HEK293 (cell line): Measurements from ENCODE around the gene HADHA.

Experiments
- CTCF ChIA-PET: fragments of 350-600 bp; formaldehyde crosslinking; extraction: SDS; loops from one replicate; lab custom pipeline; 2021; ENCODE audit warnings: antibody characterized with exemption; lab: Yijun Ruan, JAX
- POLR2A ChIA-PET: fragments of 300-600 bp; formaldehyde crosslinking; extraction: SDS; loops from one replicate; lab custom pipeline; 2020; ENCODE audit warnings: antibody characterized with exemption, inconsistent platforms; lab: Yijun Ruan, JAX
- H3K27ac ChIP-seq: fragments of 200-500 bp; sonication (Bioruptor generic); 2 replicates; pipeline ENCODE4 v1.5.1; 2014; ENCODE audit warnings: low read depth, low read length, control low read depth, inconsistent platforms; ENCODE audit errors: extremely low read depth
- H3K36me3 ChIP-seq, 2 experiments: fragments of 200-500 bp in 1 of 2; sonication (Bioruptor generic) in 1 of 2; 1 replicate in 1 of 2; 2 replicates in 1 of 2; pipeline ENCODE4 v1.5.1; 2014 to 2017; ENCODE audit warnings: inconsistent platforms in 2 of 2, low read length in 2 of 2; ENCODE audit not compliant: control insufficient read depth in 2 of 2, insufficient read depth in 1 of 2
- H3K4me1 ChIP-seq: fragments of 200-500 bp; sonication (Bioruptor generic); 2 replicates; pipeline ENCODE4 v1.5.1; 2014; ENCODE audit warnings: mild to moderate bottlenecking, low read length, inconsistent platforms; ENCODE audit not compliant: control insufficient read depth, insufficient read depth
- H3K4me3 ChIP-seq: 2 replicates; pipeline ENCODE4 v1.5.1; 2011; ENCODE audit warnings: low read depth, mild to moderate bottlenecking, control low read depth, low read length, moderate library complexity
- H3K9me3 ChIP-seq: fragments of 200-500 bp; sonication (Bioruptor generic); 2 replicates; pipeline ENCODE4 v1.5.1; 2014; ENCODE audit warnings: low read depth, low read length, inconsistent platforms; ENCODE audit not compliant: control insufficient read depth, insufficient read depth
- EGR2 ChIP-seq: fragments of 450-650 bp; formaldehyde crosslinking; IDR thresholded peaks from 2 replicates; pipeline ENCODE4 v1.5.1; 2016; ENCODE audit warnings: low read depth, missing biosample characterization, missing genetic modification characterization
- GLIS2 ChIP-seq: fragments of 450-650 bp; formaldehyde crosslinking; IDR thresholded peaks from 2 replicates; pipeline ENCODE4 v1.5.1; 2016; ENCODE audit warnings: missing biosample characterization, missing genetic modification characterization
- KLF8 ChIP-seq: fragments of 450-650 bp; formaldehyde crosslinking; IDR thresholded peaks from 2 replicates; pipeline ENCODE4 v1.5.1; 2016; ENCODE audit warnings: missing biosample characterization, missing genetic modification characterization
- KLF9 ChIP-seq: fragments of 450-650 bp; formaldehyde crosslinking; IDR thresholded peaks from 2 replicates; pipeline ENCODE4 v1.5.1; 2016; ENCODE audit warnings: missing biosample characterization, missing genetic modification characterization, low read depth
- MEIS1 ChIP-seq: sonication (generic); formaldehyde crosslinking; IDR thresholded peaks from 2 replicates; pipeline ENCODE4 v1.8.1; 2022; ENCODE audit warnings: missing genetic modification reagents, mild to moderate bottlenecking, borderline replicate concordance
- OVOL3 ChIP-seq: fragments of 450-650 bp; formaldehyde crosslinking; IDR thresholded peaks from 2 replicates; pipeline ENCODE4 v1.5.1; 2016; ENCODE audit warnings: missing biosample characterization, missing genetic modification characterization
- PRDM10 ChIP-seq: fragments of 450-650 bp; formaldehyde crosslinking; IDR thresholded peaks from 2 replicates; pipeline ENCODE4 v1.5.1; 2016; ENCODE audit warnings: missing biosample characterization, missing genetic modification characterization
- ZBTB11 ChIP-seq: fragments of 450-650 bp; formaldehyde crosslinking; conservative IDR thresholded peaks from 2 replicates; pipeline ENCODE4 v1.5.1; 2016; ENCODE audit warnings: low read depth, missing biosample characterization, missing genetic modification characterization
- ZBTB26 ChIP-seq: fragments of 450-650 bp; formaldehyde crosslinking; optimal IDR thresholded peaks from 2 replicates; pipeline ENCODE3; 2016; ENCODE audit warnings: missing biosample characterization, mild to moderate bottlenecking, missing genetic modification characterization
- ZBTB44 ChIP-seq: fragments of 450-650 bp; IDR thresholded peaks from 2 replicates; pipeline ENCODE4 v1.5.1; 2018; ENCODE audit warnings: missing biosample characterization, mild to moderate bottlenecking, missing genetic modification characterization
- ZBTB48 ChIP-seq: fragments of 450-650 bp; formaldehyde crosslinking; IDR thresholded peaks from 2 replicates; pipeline ENCODE4 v1.5.1; 2016; ENCODE audit warnings: missing biosample characterization, missing genetic modification characterization
- ZNF169 ChIP-seq: fragments of 450-650 bp; formaldehyde crosslinking; IDR thresholded peaks from 2 replicates; pipeline ENCODE4 v1.5.1; 2016; ENCODE audit warnings: missing biosample characterization, missing genetic modification characterization
- ZNF24 ChIP-seq: fragments of 450-650 bp; formaldehyde crosslinking; IDR thresholded peaks from 2 replicates; pipeline ENCODE4 v1.5.1; 2016; ENCODE audit warnings: missing biosample characterization, missing genetic modification characterization
- ZNF274 ChIP-seq, 2 experiments: fragments of 200-500 bp in 1 of 2; fragments of 450-650 bp in 1 of 2; sonication (Bioruptor generic) in 1 of 2; formaldehyde crosslinking in 1 of 2; IDR thresholded peaks; 2 replicates each; pipeline versions ENCODE4 v1.5.1 to v1.6.1; 2014 to 2016; ENCODE audit warnings: borderline replicate concordance in 1 of 2, inconsistent platforms in 1 of 2, low read length in 1 of 2, missing biosample characterization in 1 of 2, missing genetic modification characterization in 1 of 2
- ZNF391 ChIP-seq: fragments of 450-650 bp; formaldehyde crosslinking; IDR thresholded peaks from 2 replicates; pipeline ENCODE4 v1.5.1; 2016; ENCODE audit warnings: low read depth, missing biosample characterization, missing genetic modification characterization, borderline replicate concordance
- ZNF416 ChIP-seq: fragments of 450-650 bp; formaldehyde crosslinking; IDR thresholded peaks from 2 replicates; pipeline ENCODE4 v1.5.1; 2016; ENCODE audit warnings: missing biosample characterization, missing genetic modification characterization
- ZNF488 ChIP-seq: fragments of 450-650 bp; formaldehyde crosslinking; IDR thresholded peaks from 2 replicates; pipeline ENCODE4 v1.5.1; 2016; ENCODE audit warnings: missing biosample characterization, missing genetic modification characterization
- ZNF707 ChIP-seq: fragments of 450-650 bp; formaldehyde crosslinking; IDR thresholded peaks from 2 replicates; pipeline ENCODE4 v1.5.1; 2016; ENCODE audit warnings: missing biosample characterization, missing genetic modification characterization
- ZNF776 ChIP-seq: fragments of 450-650 bp; formaldehyde crosslinking; IDR thresholded peaks from 2 replicates; pipeline ENCODE4 v1.5.0; 2017; ENCODE audit warnings: missing biosample characterization, missing genetic modification characterization, borderline replicate concordance

HADHA gene

GRCh38 chr2:26245810-26246209 lies 1.4 kb upstream of the HADHA start:
- no peaks in the 10 kb centered on the region for H3K36me3 ChIP-seq
- no peaks in the 10 kb centered on the region; the same call in 1 of the 2 replicates for H3K4me1 ChIP-seq
- peak overlapping the region; percentile 91 for H3K4me3 ChIP-seq
- POLR2A ChIA-PET: interaction anchor here (0.5 to 3.6 kb wide), 3 partner anchors 11 to 99 kb away, joined by 3 to 20 read pairs (median 5); partner anchors contain the start of gene SELENOI
- H3K9me3 ChIP-seq: no peaks in the 10 kb centered on the region
- H3K27ac ChIP-seq: no peak overlapping the region; the same call in 1 of the 2 replicates
- TF ChIP-seq ZBTB11 (tag by site-specific recombination) (no peak), ZNF776 (tag by site-specific recombination) (no peak), ZNF169 (tag by site-specific recombination) (no peak), ZNF391 (tag by site-specific recombination) (no peak), ZBTB44 (tag by site-specific recombination) (no peak), OVOL3 (tag by site-specific recombination) (no peak), ZNF488 (tag by site-specific recombination) (no peak), ZBTB26 (tag by site-specific recombination) (no peak), ZNF416 (tag by site-specific recombination) (no peak), ZNF274 (IDR thresholded peaks at IDR 0.05; ENCODE audit: low read length) (no peak), ZNF274 (tag by site-specific recombination; IDR thresholded peaks at IDR 0.05; ENCODE audit: borderline replicate concordance) (no peak), GLIS2 (tag by site-specific recombination) (no peak), ZNF707 (tag by site-specific recombination) (no peak), MEIS1 (CRISPR knock-in tag) (no peak)
- TF ChIP-seq, all 188 proteins: peak for 0
- CTCF ChIA-PET: interaction anchor here (0.7 to 1.5 kb wide), 3 partner anchors 78 to 100 kb away, joined by 4 read pairs; no protein-coding TSS in a partner anchor

- peak overlapping the region; percentile 91 for H3K4me3 ChIP-seq
- no peaks in the 10 kb centered on the region for H3K36me3 ChIP-seq
- H3K9me3 ChIP-seq: no peaks in the 10 kb centered on the region
- H3K4me1 ChIP-seq: peaks cover 2% of the 10 kb centered on the region; the same call in 1 of the 2 replicates
- H3K27ac ChIP-seq: peak overlapping the region; percentile 97
- ChIA-PET CTCF (interaction anchor here (0.7 to 1.5 kb wide), 4 partner anchors 30 to 100 kb away, joined by 3 to 4 read pairs (median 4); no protein-coding TSS in a partner anchor), POLR2A (interaction anchor here (0.6 to 3.6 kb wide), 5 partner anchors 8 to 286 kb away, joined by 3 to 20 read pairs (median 5); partner anchors contain the start of gene SELENOI)
- TF ChIP-seq ZBTB48 (tag by site-specific recombination) (peak; percentile 49; the same call in 1 of the 2 replicates), KLF8 (tag by site-specific recombination) (peak; percentile 65; the same call in 1 of the 2 replicates), PRDM10 (tag by site-specific recombination) (peak; percentile 52; the same call in 1 of the 2 replicates), ZNF24 (tag by site-specific recombination) (no peak), KLF9 (peak; percentile 93), EGR2 (peak; percentile 99)
Measured at GRCh38 chr2:26245231-26245732, 850 bp upstream of the HADHA start.
